ENCODE measurements around the gene BCL2L11.

BCL2L11 gene

GRCh38 chr2:111191877-111192276 is 71.2 kb downstream of the BCL2L11 start:
- Histone ChIP-seq H3K27me3 (replicated peaks) (no peaks in the 10 kb centered on the region), H3K4me3 (ENCODE audit: low read depth, low read length) (no peak overlapping the region), H3K27ac (no peak overlapping the region), H3K36me3 (replicated peaks) (no peaks in the 10 kb centered on the region)
- DNase-seq, result no peak
- no peak for TF ChIP-seq CTCF (IDR thresholded peaks at IDR 0.05; ENCODE audit: low read depth, low read length, missing control alignments)
- in situ Hi-C loops (cut with HindIII; ENCODE audit: low pct_ligation_motif_present, low sequenced_read_pairs), result no loop called here

- TF ChIP-seq CTCF (IDR thresholded peaks at IDR 0.05; ENCODE audit: low read depth, low read length, missing control alignments), result no peak
- Histone ChIP-seq H3K27me3 (replicated peaks) (no peaks in the 10 kb centered on the region), H3K36me3 (replicated peaks) (no peaks in the 10 kb centered on the region), H3K27ac (no peak overlapping the region), H3K4me3 (ENCODE audit: low read depth, low read length) (no peak overlapping the region)
- in situ Hi-C loops (cut with HindIII; ENCODE audit: low pct_ligation_motif_present, low sequenced_read_pairs), result no loop called here
- DNase-seq, result no peak
Observed at GRCh38 chr2:111192776-111193368, 72.2 kb downstream of the BCL2L11 start.

- no peak overlapping the region for H3K4me3 ChIP-seq (ENCODE audit: low read depth, low read length)
- no peaks in the 10 kb centered on the region for H3K36me3 ChIP-seq (replicated peaks)
- in situ Hi-C loops (cut with HindIII; ENCODE audit: low pct_ligation_motif_present, low sequenced_read_pairs), result no loop called here
- TF ChIP-seq CTCF (IDR thresholded peaks at IDR 0.05; ENCODE audit: low read depth, low read length, missing control alignments), result peak; percentile 33
- no peaks in the 10 kb centered on the region for H3K27me3 ChIP-seq (replicated peaks)
- peak; percentile 29 for DNase-seq
- no peak overlapping the region for H3K27ac ChIP-seq
Observed at GRCh38 chr2:111194835-111195621, 74.3 kb downstream of the BCL2L11 start.

GRCh38 chr2:111196435-111196834 is 75.7 kb downstream of the BCL2L11 start:
- DNase-seq, result no peak
- TF ChIP-seq CTCF (IDR thresholded peaks at IDR 0.05; ENCODE audit: low read depth, low read length, missing control alignments), result no peak
- no peak overlapping the region for H3K27ac ChIP-seq
- no peaks in the 10 kb centered on the region for H3K27me3 ChIP-seq (replicated peaks)
- H3K36me3 ChIP-seq (replicated peaks), result no peaks in the 10 kb centered on the region
- in situ Hi-C loops (cut with HindIII; ENCODE audit: low pct_ligation_motif_present, low sequenced_read_pairs), result no loop called here
- no peak overlapping the region for H3K4me3 ChIP-seq (ENCODE audit: low read depth, low read length)

- in situ Hi-C loops (cut with HindIII; ENCODE audit: low pct_ligation_motif_present, low sequenced_read_pairs), result no loop called here
- Histone ChIP-seq H3K27ac (no peak overlapping the region), H3K4me3 (ENCODE audit: low read depth, low read length) (no peak overlapping the region), H3K27me3 (replicated peaks) (no peaks in the 10 kb centered on the region), H3K36me3 (replicated peaks) (no peaks in the 10 kb centered on the region)
- no peak for TF ChIP-seq CTCF (IDR thresholded peaks at IDR 0.05; ENCODE audit: low read depth, low read length, missing control alignments)
- DNase-seq, result no peak
Observed at GRCh38 chr2:111198701-111199100, 78.0 kb downstream of the BCL2L11 start.

Measured in brain microvascular endothelial cell (primary cell).